Measurements from ENCODE around the gene MVB12B.

MVB12B gene

GRCh38 chr9:126302730-126303129 lies 23.9 kb upstream of the MVB12B start:
- DNase-seq (ENCODE audit: low spot score) (no peak), FAIRE-seq (no peak)

GRCh38 chr9:126303488-126303887 lies 23.1 kb upstream of the MVB12B start:
- DNase-seq (ENCODE audit: low spot score), result no peak
- FAIRE-seq, result no peak

- DNase-seq (ENCODE audit: low spot score) (no peak), FAIRE-seq (no peak)
These were observed 22.2 kb upstream of the MVB12B start for GRCh38 chr9:126304207-126304970.

GRCh38 chr9:126304971-126305320 lies 21.7 kb upstream of the MVB12B start:
- DNase-seq (ENCODE audit: low spot score) (no peak), FAIRE-seq (no peak)

- FAIRE-seq (no peak), DNase-seq (ENCODE audit: low spot score) (no peak)
These were observed 20.5 kb upstream of the MVB12B start for GRCh38 chr9:126306071-126306647.

- FAIRE-seq (no peak), DNase-seq (ENCODE audit: low spot score) (no peak)
These were observed 19.1 kb upstream of the MVB12B start for GRCh38 chr9:126307322-126308061.

GRCh38 chr9:126309427-126310189 lies 17.0 kb upstream of the MVB12B start:
- FAIRE-seq (no peak), DNase-seq (ENCODE audit: low spot score) (no peak)

- DNase-seq (ENCODE audit: low spot score) (no peak), FAIRE-seq (no peak)
These were observed 13.8 kb upstream of the MVB12B start for GRCh38 chr9:126312584-126313551.

- FAIRE-seq (no peak), DNase-seq (ENCODE audit: low spot score) (no peak)
These were observed 10.5 kb upstream of the MVB12B start for GRCh38 chr9:126316085-126316655.

- DNase-seq (ENCODE audit: low spot score), result no peak
- FAIRE-seq, result no peak
These were observed 9.1 kb upstream of the MVB12B start for GRCh38 chr9:126317513-126317912.

GRCh38 chr9:126318858-126319257 lies 7.8 kb upstream of the MVB12B start:
- FAIRE-seq (no peak), DNase-seq (ENCODE audit: low spot score) (no peak)

GRCh38 chr9:126319671-126320070 lies 7.0 kb upstream of the MVB12B start:
- no peak for FAIRE-seq

GRCh38 chr9:126320158-126320922 lies 6.3 kb upstream of the MVB12B start:
- no peak for FAIRE-seq
- no peak for DNase-seq (ENCODE audit: low spot score)

More at GRCh38 chr9:126319671-126320070, 7.0 kb upstream of the MVB12B start:
- no peak for DNase-seq (ENCODE audit: low spot score)

- FAIRE-seq, result no peak
- DNase-seq (ENCODE audit: low spot score), result no peak
These were observed 4.9 kb upstream of the MVB12B start for GRCh38 chr9:126321742-126322141.

GRCh38 chr9:126325821-126326220 lies 808 bp upstream of the MVB12B start:
- FAIRE-seq (no peak), DNase-seq (ENCODE audit: low spot score) (no peak)

- FAIRE-seq, result no peak
- peak; percentile 65 for DNase-seq (ENCODE audit: low spot score)
These were observed 531 bp downstream of the MVB12B start for GRCh38 chr9:126327006-126327713.

GRCh38 chr9:126327714-126328185 lies 1.1 kb downstream of the MVB12B start:
- DNase-seq (ENCODE audit: low spot score), result no peak
- no peak for FAIRE-seq

GRCh38 chr9:126328407-126328806 lies 1.8 kb downstream of the MVB12B start:
- FAIRE-seq, result no peak
- DNase-seq (ENCODE audit: low spot score), result no peak

Data from urothelium cell line (cell line).